ENCODE results near the gene MAP3K6.

MAP3K6 gene

GRCh38 chr1:27356619-27357280 is 10.0 kb downstream of the MAP3K6 start:
- peak in 1 of 3 donors; percentile 27 for DNase-seq (ENCODE audit: low read depth in 3 of 3, low spot score in 1 of 3)

GRCh38 chr1:27356277-27356618 is 10.5 kb downstream of the MAP3K6 start:
- no peak for DNase-seq (ENCODE audit: low read depth in 3 of 3, low spot score in 1 of 3)

GRCh38 chr1:27355683-27356082 is 11.1 kb downstream of the MAP3K6 start:
- DNase-seq (ENCODE audit: low read depth in 3 of 3, low spot score in 1 of 3), result no peak

GRCh38 chr1:27353629-27354028 is 13.1 kb downstream of the MAP3K6 start:
- no peak for DNase-seq (ENCODE audit: low read depth in 3 of 3, low spot score in 1 of 3)

GRCh38 chr1:27353166-27353565 is 13.6 kb downstream of the MAP3K6 start:
- DNase-seq (ENCODE audit: low read depth in 3 of 3, low spot score in 1 of 3), result no peak

- DNase-seq (ENCODE audit: low read depth in 3 of 3, low spot score in 1 of 3), result no peak
These were observed 15.1 kb downstream of the MAP3K6 start for GRCh38 chr1:27351541-27352107.

GRCh38 chr1:27350663-27351540 is 15.9 kb downstream of the MAP3K6 start:
- DNase-seq (ENCODE audit: low read depth in 3 of 3, low spot score in 1 of 3), result no peak

- DNase-seq (ENCODE audit: low read depth in 3 of 3, low spot score in 1 of 3), result no peak
These were observed 16.7 kb downstream of the MAP3K6 start for GRCh38 chr1:27349784-27350662.

- DNase-seq (ENCODE audit: low read depth in 3 of 3, low spot score in 1 of 3), result no peak
These were observed 17.6 kb downstream of the MAP3K6 start for GRCh38 chr1:27348861-27349783.

GRCh38 chr1:27346991-27347624 is 19.7 kb downstream of the MAP3K6 start:
- DNase-seq (ENCODE audit: low read depth in 3 of 3, low spot score in 1 of 3), result no peak

GRCh38 chr1:27346357-27346756 is 20.4 kb downstream of the MAP3K6 start:
- DNase-seq (ENCODE audit: low read depth in 3 of 3, low spot score in 1 of 3), result no peak

GRCh38 chr1:27345272-27345671 is 21.5 kb downstream of the MAP3K6 start:
- DNase-seq (ENCODE audit: low read depth in 3 of 3, low spot score in 1 of 3), result no peak

- no peak for DNase-seq (ENCODE audit: low read depth in 3 of 3, low spot score in 1 of 3)
These were observed 23.1 kb downstream of the MAP3K6 start for GRCh38 chr1:27343639-27344025.

GRCh38 chr1:27342778-27343638 is 23.8 kb downstream of the MAP3K6 start:
- DNase-seq (ENCODE audit: low read depth in 3 of 3, low spot score in 1 of 3), result peak; percentile 45 to 58 (median 52)

- DNase-seq (ENCODE audit: low read depth in 3 of 3, low spot score in 1 of 3), result no peak
These were observed 24.4 kb downstream of the MAP3K6 start for GRCh38 chr1:27342391-27342777.

- DNase-seq (ENCODE audit: low read depth in 3 of 3, low spot score in 1 of 3), result peak in 2 of 3 donors; percentile 31 to 46
These were observed 25.1 kb downstream of the MAP3K6 start, which contains the start of gene SYTL1 for GRCh38 chr1:27341525-27342252. SYTL1 (plus strand) TSS chr1:27342022; CDS start chr1:27345335, 3,313 bp downstream.

GRCh38 chr1:27339213-27339612 is 27.5 kb downstream of the MAP3K6 start:
- no peak for DNase-seq (ENCODE audit: low read depth in 3 of 3, low spot score in 1 of 3)

GRCh38 chr1:27338751-27339150 is 28.0 kb downstream of the MAP3K6 start:
- no peak for DNase-seq (ENCODE audit: low read depth in 3 of 3, low spot score in 1 of 3)
